22Rv1 (cell line): Measurements from ENCODE around the gene KLRK1.
"Not testable (repeated sequence)": the region's sequence is repeated elsewhere in the genome, so short reads cannot be mapped to it uniquely, and the experiment has no call there.

Experiments used
- H3K27ac ChIP-seq: fragments of 450-650 bp; 2 replicates; pipeline ENCODE4 v1.5.1; 2017
- CTCF ChIP-seq: fragments of 450-650 bp; IDR thresholded peaks from 2 replicates; pipeline ENCODE4 v1.5.1; 2017; ENCODE audit warnings: mild to moderate bottlenecking
- ZFX ChIP-seq: fragments of 450-650 bp; IDR thresholded peaks from 2 replicates; pipeline ENCODE4 v1.6.1; 2017; ENCODE audit warnings: antibody characterized with exemption, borderline replicate concordance

The KLRK1 gene

GRCh38 chr12:10381928-10382628 is 7.8 kb downstream of the KLRK1 start:
- H3K27ac ChIP-seq, result no peak overlapping the region
- TF ChIP-seq CTCF (no peak), ZFX (no peak)

GRCh38 chr12:10378737-10379136 is 11.1 kb downstream of the KLRK1 start:
- H3K27ac ChIP-seq, result not testable (repeated sequence)

GRCh38 chr12:10374624-10375018 is 15.2 kb downstream of the KLRK1 start:
- H3K27ac ChIP-seq, result no peak overlapping the region
- TF ChIP-seq CTCF (no peak), ZFX (no peak)

- peak overlapping the region; percentile 81 for H3K27ac ChIP-seq
- TF ChIP-seq ZFX (no peak), CTCF (no peak)
These were observed 17.3 kb downstream of the KLRK1 start for GRCh38 chr12:10372559-10372958.

GRCh38 chr12:10371893-10372535 is 17.8 kb downstream of the KLRK1 start:
- peak overlapping the region; percentile 81 for H3K27ac ChIP-seq

- no peak overlapping the region for H3K27ac ChIP-seq
- TF ChIP-seq CTCF (no peak), ZFX (no peak)
These were observed 20.1 kb downstream of the KLRK1 start for GRCh38 chr12:10369557-10370415.

- H3K27ac ChIP-seq, result no peak overlapping the region
- no peak for TF ChIP-seq ZFX
- no peak for TF ChIP-seq CTCF
These were observed 21.4 kb downstream of the KLRK1 start for GRCh38 chr12:10368206-10369171.

GRCh38 chr12:10367714-10368113 is 22.1 kb downstream of the KLRK1 start:
- not testable (repeated sequence) for H3K27ac ChIP-seq
